ENCODE data around the gene TM9SF4.
"Not testable (repeated sequence)": the region's sequence is repeated elsewhere in the genome, so short reads cannot be mapped to it uniquely, and the experiment has no call there.

DNA sequence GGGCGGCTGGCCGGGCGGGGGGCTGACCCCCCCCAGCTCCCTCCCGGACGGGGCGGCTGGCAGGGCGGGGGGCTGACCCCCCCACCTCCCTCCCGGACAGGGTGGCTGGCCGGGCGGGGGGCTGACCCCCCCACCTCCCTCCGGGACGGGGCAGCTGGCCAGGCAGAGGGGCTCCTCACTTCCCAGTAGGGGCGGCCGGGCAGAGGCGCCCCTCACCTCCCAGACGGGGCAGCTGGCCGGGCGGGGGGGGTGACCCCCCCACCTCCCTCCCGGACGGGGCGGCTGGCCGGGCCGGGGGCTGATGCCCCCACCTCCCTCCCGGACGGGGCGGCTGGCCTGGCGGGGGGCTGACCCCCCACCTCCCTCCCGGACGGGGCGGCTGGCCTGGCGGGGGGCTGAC, 12.4 kb downstream of the TM9SF4 start:
- not testable (repeated sequence) for TF ChIP-seq GTF2F1 (IDR thresholded peaks at IDR 0.05; ENCODE audit: borderline replicate concordance, low read depth, low read length); POLR2A (IDR thresholded peaks at IDR 0.05; ENCODE audit: control extremely low read depth in 1 of 2, low read depth in 2 of 2, low read length in 2 of 2); EZH2 (IDR thresholded peaks at IDR 0.05; ENCODE audit: low read depth, low read length, severe bottlenecking); TEAD4 (IDR thresholded peaks at IDR 0.05; ENCODE audit: low read depth, low read length); TAF1 (IDR thresholded peaks at IDR 0.05; ENCODE audit: low read depth, low read length)
- TF ChIP-seq, protein P1, sequence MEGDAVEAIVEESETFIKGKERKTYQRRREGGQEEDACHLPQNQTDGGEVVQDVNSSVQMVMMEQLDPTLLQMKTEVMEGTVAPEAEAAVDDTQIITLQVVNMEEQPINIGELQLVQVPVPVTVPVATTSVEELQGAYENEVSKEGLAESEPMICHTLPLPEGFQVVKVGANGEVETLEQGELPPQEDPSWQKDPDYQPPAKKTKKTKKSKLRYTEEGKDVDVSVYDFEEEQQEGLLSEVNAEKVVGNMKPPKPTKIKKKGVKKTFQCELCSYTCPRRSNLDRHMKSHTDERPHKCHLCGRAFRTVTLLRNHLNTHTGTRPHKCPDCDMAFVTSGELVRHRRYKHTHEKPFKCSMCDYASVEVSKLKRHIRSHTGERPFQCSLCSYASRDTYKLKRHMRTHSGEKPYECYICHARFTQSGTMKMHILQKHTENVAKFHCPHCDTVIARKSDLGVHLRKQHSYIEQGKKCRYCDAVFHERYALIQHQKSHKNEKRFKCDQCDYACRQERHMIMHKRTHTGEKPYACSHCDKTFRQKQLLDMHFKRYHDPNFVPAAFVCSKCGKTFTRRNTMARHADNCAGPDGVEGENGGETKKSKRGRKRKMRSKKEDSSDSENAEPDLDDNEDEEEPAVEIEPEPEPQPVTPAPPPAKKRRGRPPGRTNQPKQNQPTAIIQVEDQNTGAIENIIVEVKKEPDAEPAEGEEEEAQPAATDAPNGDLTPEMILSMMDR (IDR thresholded peaks at IDR 0.05; ENCODE audit: control extremely low read depth in 1 of 3, insufficient read depth in 1 of 3, low read depth in 1 of 3, low read length in 3 of 3) = not testable (repeated sequence)
- TF ChIP-seq, protein P2, sequence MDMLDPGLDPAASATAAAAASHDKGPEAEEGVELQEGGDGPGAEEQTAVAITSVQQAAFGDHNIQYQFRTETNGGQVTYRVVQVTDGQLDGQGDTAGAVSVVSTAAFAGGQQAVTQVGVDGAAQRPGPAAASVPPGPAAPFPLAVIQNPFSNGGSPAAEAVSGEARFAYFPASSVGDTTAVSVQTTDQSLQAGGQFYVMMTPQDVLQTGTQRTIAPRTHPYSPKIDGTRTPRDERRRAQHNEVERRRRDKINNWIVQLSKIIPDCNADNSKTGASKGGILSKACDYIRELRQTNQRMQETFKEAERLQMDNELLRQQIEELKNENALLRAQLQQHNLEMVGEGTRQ (IDR thresholded peaks at IDR 0.05; ENCODE audit: low read length) = not testable (repeated sequence)
- TF ChIP-seq, protein P3, sequence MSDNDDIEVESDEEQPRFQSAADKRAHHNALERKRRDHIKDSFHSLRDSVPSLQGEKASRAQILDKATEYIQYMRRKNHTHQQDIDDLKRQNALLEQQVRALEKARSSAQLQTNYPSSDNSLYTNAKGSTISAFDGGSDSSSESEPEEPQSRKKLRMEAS (IDR thresholded peaks at IDR 0.05) = not testable (repeated sequence)

All from H1 (cell line).